Measurements from ENCODE around the gene MAPK6.

DNA sequence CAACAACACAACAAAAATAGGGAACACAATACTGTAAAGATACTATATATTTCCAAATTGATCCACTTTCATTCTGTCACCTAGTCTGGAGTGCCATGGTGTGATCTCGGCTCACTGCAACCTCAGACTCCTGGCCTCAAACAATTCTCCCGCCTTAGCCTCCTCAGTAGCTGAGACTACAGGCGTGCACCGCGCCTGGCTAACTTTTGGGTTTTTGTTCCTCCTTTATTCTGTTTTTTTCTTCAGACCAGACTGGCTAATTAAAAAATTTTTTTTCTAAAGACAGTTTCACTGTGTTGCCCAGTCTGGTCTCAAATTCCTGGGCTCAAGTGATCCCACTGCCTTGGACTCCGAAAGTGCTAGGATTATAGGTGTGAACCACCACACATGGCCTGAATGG, 88.2 kb downstream of the MAPK6 start:
- no peak for TF ChIP-seq POLR2A (IDR thresholded peaks at IDR 0.05; ENCODE audit: low read depth, low read length)
- TF ChIP-seq TAF1 (IDR thresholded peaks at IDR 0.05; ENCODE audit: low read depth, low read length) = no peak
- no peak for TF ChIP-seq POLR2AphosphoS5 (IDR thresholded peaks at IDR 0.05; ENCODE audit: low read depth, low read length)
- TF ChIP-seq POU2F2 (IDR thresholded peaks at IDR 0.05; ENCODE audit: low read depth, low read length) = no peak
- TF ChIP-seq SPI1 (IDR thresholded peaks at IDR 0.05; ENCODE audit: low read depth, low read length) = no peak
- no peak for TF ChIP-seq PAX5 (IDR thresholded peaks at IDR 0.05; ENCODE audit: insufficient read depth, low read length, severe bottlenecking)
